CD4-positive, alpha-beta T cell (primary cell): ENCODE data around the gene CTDSP2. TPM values are rescaled to one million over a fixed set of nuclear protein-coding genes. Genes with fewer than 3 reads are reported as not detected.

Experiments
- ATAC-seq: fragments of 200-7000 bp; cut with Tn5 transposase; one replicate; pipeline ENCODE4 v1.10.0; 2022; ENCODE audit warnings: mild to moderate bottlenecking; ENCODE audit not compliant: poor library complexity
- CTCF ChIA-PET: fragments of 350-600 bp; sonication (Branson Sonifier 250); formaldehyde crosslinking; loops from one replicate; lab custom pipeline; 2021; ENCODE audit warnings: antibody characterized with exemption, inconsistent platforms; lab: Charles Lee
- POLR2A ChIA-PET: fragments of 350-600 bp; sonication (Branson Sonifier 250); formaldehyde crosslinking; loops from one replicate; lab custom pipeline; 2021; ENCODE audit warnings: antibody characterized with exemption, inconsistent platforms; lab: Charles Lee
- DNase-seq, 14 experiments: peaks; one replicate each; pipeline ENCODE4 v3.0.0-alpha.2; 2013 to 2020; ENCODE audit warnings: mixed read lengths in 2 of 14
- H3K27ac ChIP-seq, 2 donors: one replicate each; pipeline versions ENCODE4 v1.5.1 to v1.7.0; 2013; ENCODE audit warnings: low read length in 2 of 2, low read depth in 1 of 2, mild to moderate bottlenecking in 1 of 2
- H3K27me3 ChIP-seq, 2 experiments: 1 replicate in 1 of 2; 2 replicates in 1 of 2; pipeline versions ENCODE4 v1.6.1 to v1.7.0; 2013; ENCODE audit warnings: low read length in 2 of 2, control low read depth in 1 of 2, mild to moderate bottlenecking in 1 of 2, moderate library complexity in 1 of 2; ENCODE audit not compliant: insufficient read depth in 2 of 2, control insufficient read depth in 1 of 2
- H3K36me3 ChIP-seq: one replicate; pipeline ENCODE4 v1.6.1; 2013; ENCODE audit warnings: low read length, control low read depth; ENCODE audit not compliant: insufficient read depth
- H3K4me1 ChIP-seq: one replicate; pipeline ENCODE4 v1.6.1; 2013; ENCODE audit warnings: low read length, control low read depth; ENCODE audit not compliant: insufficient read depth
- H3K4me3 ChIP-seq: one replicate; pipeline ENCODE4 v1.5.1; 2013; ENCODE audit warnings: mild to moderate bottlenecking, low read length, moderate library complexity
- H3K9me3 ChIP-seq, 2 experiments: 1 replicate in 1 of 2; 2 replicates in 1 of 2; pipeline versions ENCODE4 v1.6.1 to v1.7.0; 2013; ENCODE audit warnings: low read length in 2 of 2, mild to moderate bottlenecking in 2 of 2, control low read depth in 1 of 2, moderate library complexity in 1 of 2; ENCODE audit not compliant: control insufficient read depth in 1 of 2, insufficient read depth in 1 of 2
- H3K27ac Mint-ChIP-seq: one replicate; pipeline ENCODE4 v1.8.0; 2020; ENCODE audit warnings: mixed read lengths
- H3K27me3 Mint-ChIP-seq: one replicate; pipeline ENCODE4 v1.8.0; 2021; ENCODE audit warnings: mixed read lengths
- H3K36me3 Mint-ChIP-seq: one replicate; pipeline ENCODE4 v1.8.0; 2021; ENCODE audit warnings: low read depth, mixed read lengths
- H3K4me1 Mint-ChIP-seq: one replicate; pipeline ENCODE4 v1.8.0; 2021; ENCODE audit warnings: low read depth, mixed read lengths
- H3K4me3 Mint-ChIP-seq: one replicate; pipeline ENCODE4 v1.8.0; 2020; ENCODE audit warnings: mild to moderate bottlenecking, mixed read lengths
- H3K9me3 Mint-ChIP-seq: one replicate; pipeline ENCODE4 v1.8.0; 2020; ENCODE audit warnings: mixed read lengths
- CTCF ChIP-seq: fragments of 200-600 bp; IDR thresholded peaks from one replicate; pipeline ENCODE4 v1.8.0; 2022; ENCODE audit warnings: antibody characterized with exemption, mild to moderate bottlenecking
- intact Hi-C, 2 experiments: fragments of 100-400 bp; cut with DNase I in 1 of 2; cut with micrococcal nuclease in 1 of 2; formaldehyde crosslinking; loops; one replicate each; pipeline versions ENCODE4 v1.15.1 to v1.9.0; 2023 to 2025; cut with DNase I, micrococcal nuclease
- total RNA-seq, 174 experiments: library from RNA in 2 of 174; stranded (reverse) in 2 of 174; gene quantifications; one replicate each; pipeline ENCODE4 v1.2.3 and lab custom pipeline; 2021 to 2026

The CTDSP2 gene
- total RNA-seq, 2 experiments from 2014 or later: 86.2 to 86.4 TPM

GRCh38 chr12:57842342-57843294 is 3.9 kb downstream of the CTDSP2 start:
- H3K4me1 Mint-ChIP-seq: peaks cover 75% of the 10 kb centered on the region
- H3K4me1 ChIP-seq: peaks cover 78% of the 10 kb centered on the region
- no peaks in the 10 kb centered on the region for H3K27me3 Mint-ChIP-seq
- H3K36me3 ChIP-seq: peaks cover 12% of the 10 kb centered on the region
- no peaks in the 10 kb centered on the region for H3K27me3 ChIP-seq
- CTCF ChIA-PET: interaction anchor here (1.1 to 2.5 kb wide), 5 partner anchors 9 to 62 kb away, joined by 4 to 8 read pairs (median 4); no protein-coding TSS in a partner anchor
- peak overlapping the region; percentile 92 for H3K27ac Mint-ChIP-seq
- ATAC-seq (peak; percentile 51), DNase-seq (peak in 8 of 14 experiments; percentile 27 to 59 (median 46))
- TF ChIP-seq CTCF: no peak
- H3K36me3 Mint-ChIP-seq: peaks cover 14% of the 10 kb centered on the region
- peak overlapping the region; percentile 87 for H3K4me3 Mint-ChIP-seq
- no peaks in the 10 kb centered on the region for H3K9me3 ChIP-seq
- H3K27ac ChIP-seq: peak overlapping the region in 1 of 2 donors; percentile 91
- POLR2A ChIA-PET: interaction anchor here (0.8 to 7.4 kb wide), 8 partner anchors 8 to 57 kb away, joined by 3 to 124 read pairs (median 6); partner anchors contain the start of gene AVIL
- intact Hi-C loops: loop anchor here in 1 of 2 experiments (5.0 kb wide), 1 partner anchor 70 kb away; the partner anchor contains the start of genes EEF1AKMT3 and METTL1
- no peaks in the 10 kb centered on the region for H3K9me3 Mint-ChIP-seq
- H3K4me3 ChIP-seq: peak overlapping the region; percentile 31

- POLR2A ChIA-PET: interaction anchor here (1.2 to 1.9 kb wide), 2 partner anchors 9 to 56 kb away, joined by 4 to 5 read pairs; no protein-coding TSS in a partner anchor
- H3K4me3 Mint-ChIP-seq: peak overlapping the region; percentile 87
- H3K27ac ChIP-seq: peak overlapping the region; percentile 8 to 39
Measured at GRCh38 chr12:57841445-57841844, 5.1 kb downstream of the CTDSP2 start.

More at GRCh38 chr12:57841445-57841844, 5.1 kb downstream of the CTDSP2 start:
- DNase-seq (no peak), ATAC-seq (no peak)
- CTCF ChIA-PET: no interaction called here
- Mint-ChIP-seq H3K9me3 (no peaks in the 10 kb centered on the region), H3K4me1 (peaks cover 81% of the 10 kb centered on the region), H3K27ac (peak overlapping the region; percentile 92), H3K27me3 (no peaks in the 10 kb centered on the region), H3K36me3 (peaks cover 14% of the 10 kb centered on the region)
- H3K9me3 ChIP-seq: no peaks in the 10 kb centered on the region
- peaks cover 12% of the 10 kb centered on the region for H3K36me3 ChIP-seq
- H3K27me3 ChIP-seq: no peaks in the 10 kb centered on the region
- peaks cover 81% of the 10 kb centered on the region for H3K4me1 ChIP-seq
- TF ChIP-seq CTCF: no peak
- intact Hi-C loops: loop anchor here in 1 of 2 experiments (5.0 kb wide), 1 partner anchor 69 kb away; the partner anchor contains the start of genes EEF1AKMT3 and METTL1
- H3K4me3 ChIP-seq: no peak overlapping the region
